Skeletal muscle satellite cell (primary cell): ENCODE measurements around the gene SESN1.
"Not testable (repeated sequence)": the region's sequence is repeated elsewhere in the genome, so short reads cannot be mapped to it uniquely, and the experiment has no call there.

Experiments used
- H3K27me3 ChIP-seq: 2 replicates; pipeline ENCODE4 v1.7.0; 2013; ENCODE audit warnings: low read length; ENCODE audit not compliant: control insufficient read depth, insufficient read depth
- H3K36me3 ChIP-seq: 2 replicates; pipeline ENCODE4 v1.7.0; 2013; ENCODE audit warnings: mild to moderate bottlenecking, control low read depth, low read length; ENCODE audit not compliant: insufficient read depth
- H3K4me1 ChIP-seq: 2 replicates; pipeline ENCODE4 v1.7.0; 2013; ENCODE audit warnings: low read length; ENCODE audit not compliant: control insufficient read depth, insufficient read depth
- H3K4me2 ChIP-seq: 2 replicates; pipeline ENCODE4 v1.7.0; 2013; ENCODE audit warnings: mild to moderate bottlenecking, low read length
- H3K4me3 ChIP-seq: 2 replicates; pipeline ENCODE4 v1.7.0; 2013; ENCODE audit warnings: low read length
- H3K9ac ChIP-seq: 2 replicates; pipeline ENCODE4 v1.7.0; 2013; ENCODE audit warnings: mild to moderate bottlenecking, low read depth, low read length, moderate library complexity
- H3K9me3 ChIP-seq: replicated peaks from 2 replicates; pipeline ENCODE4 v1.7.0; 2013; ENCODE audit warnings: mild to moderate bottlenecking, control low read depth, low read length

Gene SESN1

GRCh38 chr6:108989700-108990099 lies 104.9 kb downstream of the SESN1 start:
- Histone ChIP-seq H3K36me3 (peaks cover 55% of the 10 kb centered on the region), H3K4me2 (no peak overlapping the region), H3K27me3 (no peaks in the 10 kb centered on the region), H3K4me1 (no peaks in the 10 kb centered on the region), H3K9me3 (no peaks in the 10 kb centered on the region), H3K9ac (no peak overlapping the region), H3K4me3 (no peak overlapping the region)

GRCh38 chr6:108988765-108989164 lies 105.9 kb downstream of the SESN1 start:
- H3K9ac ChIP-seq = no peak overlapping the region

GRCh38 chr6:108988296-108988695 lies 106.3 kb downstream of the SESN1 start:
- Histone ChIP-seq H3K27me3 (no peaks in the 10 kb centered on the region), H3K4me2 (no peak overlapping the region), H3K4me3 (no peak overlapping the region), H3K9me3 (no peaks in the 10 kb centered on the region), H3K36me3 (peaks cover 51% of the 10 kb centered on the region), H3K4me1 (no peaks in the 10 kb centered on the region), H3K9ac (no peak overlapping the region)

More at GRCh38 chr6:108988765-108989164, 105.9 kb downstream of the SESN1 start:
- Histone ChIP-seq H3K9me3 (no peaks in the 10 kb centered on the region), H3K4me2 (no peak overlapping the region), H3K4me1 (no peaks in the 10 kb centered on the region), H3K36me3 (peaks cover 54% of the 10 kb centered on the region), H3K27me3 (no peaks in the 10 kb centered on the region), H3K4me3 (no peak overlapping the region)

GRCh38 chr6:108987156-108987555 lies 107.5 kb downstream of the SESN1 start:
- Histone ChIP-seq H3K4me3 (no peak overlapping the region), H3K27me3 (no peaks in the 10 kb centered on the region), H3K9me3 (no peaks in the 10 kb centered on the region), H3K36me3 (peaks cover 47% of the 10 kb centered on the region), H3K9ac (no peak overlapping the region), H3K4me1 (no peaks in the 10 kb centered on the region), H3K4me2 (no peak overlapping the region)

- no peak overlapping the region for H3K9ac ChIP-seq
- no peak overlapping the region for H3K4me3 ChIP-seq
- H3K4me2 ChIP-seq = no peak overlapping the region
- no peaks in the 10 kb centered on the region for H3K27me3 ChIP-seq
- peaks cover 32% of the 10 kb centered on the region for H3K36me3 ChIP-seq
- H3K4me1 ChIP-seq = no peaks in the 10 kb centered on the region
- no peaks in the 10 kb centered on the region for H3K9me3 ChIP-seq
Observed at GRCh38 chr6:108985301-108985700, 109.3 kb downstream of the SESN1 start.

GRCh38 chr6:108983151-108983550 lies 111.5 kb downstream of the SESN1 start:
- Histone ChIP-seq H3K4me2 (no peak overlapping the region), H3K4me1 (no peaks in the 10 kb centered on the region), H3K36me3 (peaks cover 19% of the 10 kb centered on the region), H3K27me3 (no peaks in the 10 kb centered on the region), H3K9ac (no peak overlapping the region), H3K9me3 (no peaks in the 10 kb centered on the region), H3K4me3 (no peak overlapping the region)

- H3K4me1 ChIP-seq = no peaks in the 10 kb centered on the region
- H3K9me3 ChIP-seq = no peaks in the 10 kb centered on the region
- H3K4me2 ChIP-seq = no peak overlapping the region
- no peak overlapping the region for H3K4me3 ChIP-seq
- peaks cover 12% of the 10 kb centered on the region for H3K36me3 ChIP-seq
- H3K27me3 ChIP-seq = no peaks in the 10 kb centered on the region
- no peak overlapping the region for H3K9ac ChIP-seq
Observed at GRCh38 chr6:108982154-108983113, 112.2 kb downstream of the SESN1 start.

- not testable (repeated sequence) for H3K4me2 ChIP-seq, H3K4me1 ChIP-seq, H3K4me3 ChIP-seq, H3K27me3 ChIP-seq, H3K36me3 ChIP-seq, H3K9me3 ChIP-seq, H3K9ac ChIP-seq
Observed at GRCh38 chr6:108978638-108979037, 116.0 kb downstream of the SESN1 start.

GRCh38 chr6:108974201-108974600 lies 120.4 kb downstream of the SESN1 start:
- no peaks in the 10 kb centered on the region for H3K27me3 ChIP-seq
- peaks cover 4% of the 10 kb centered on the region for H3K4me1 ChIP-seq
- H3K4me2 ChIP-seq = no peak overlapping the region
- H3K9ac ChIP-seq = no peak overlapping the region
- H3K4me3 ChIP-seq = no peak overlapping the region
- no peaks in the 10 kb centered on the region for H3K9me3 ChIP-seq
- H3K36me3 ChIP-seq = no peaks in the 10 kb centered on the region

- Histone ChIP-seq H3K36me3 (no peaks in the 10 kb centered on the region), H3K27me3 (no peaks in the 10 kb centered on the region), H3K4me2 (no peak overlapping the region), H3K4me3 (no peak overlapping the region), H3K9me3 (no peaks in the 10 kb centered on the region), H3K9ac (no peak overlapping the region), H3K4me1 (peaks cover 14% of the 10 kb centered on the region)
Observed at GRCh38 chr6:108969776-108970175, 124.9 kb downstream of the SESN1 start.

GRCh38 chr6:108968325-108969316 lies 126.0 kb downstream of the SESN1 start:
- Histone ChIP-seq H3K9me3 (no peaks in the 10 kb centered on the region), H3K4me2 (no peak overlapping the region), H3K27me3 (no peaks in the 10 kb centered on the region), H3K4me3 (no peak overlapping the region), H3K9ac (no peak overlapping the region), H3K36me3 (no peaks in the 10 kb centered on the region), H3K4me1 (peaks cover 14% of the 10 kb centered on the region)
